HG03378 (cell line): Measurements from ENCODE around the gene P2RY11.

Experiments
- ATAC-seq: cut with Tn5 transposase; IDR thresholded peaks from one replicate; pipeline ENCODE4 v1.9.1; 2021; ENCODE audit warnings: mild to moderate bottlenecking, moderate library complexity; ENCODE audit not compliant: unreplicated experiment

The P2RY11 gene, protein sequence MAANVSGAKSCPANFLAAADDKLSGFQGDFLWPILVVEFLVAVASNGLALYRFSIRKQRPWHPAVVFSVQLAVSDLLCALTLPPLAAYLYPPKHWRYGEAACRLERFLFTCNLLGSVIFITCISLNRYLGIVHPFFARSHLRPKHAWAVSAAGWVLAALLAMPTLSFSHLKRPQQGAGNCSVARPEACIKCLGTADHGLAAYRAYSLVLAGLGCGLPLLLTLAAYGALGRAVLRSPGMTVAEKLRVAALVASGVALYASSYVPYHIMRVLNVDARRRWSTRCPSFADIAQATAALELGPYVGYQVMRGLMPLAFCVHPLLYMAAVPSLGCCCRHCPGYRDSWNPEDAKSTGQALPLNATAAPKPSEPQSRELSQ

DNA sequence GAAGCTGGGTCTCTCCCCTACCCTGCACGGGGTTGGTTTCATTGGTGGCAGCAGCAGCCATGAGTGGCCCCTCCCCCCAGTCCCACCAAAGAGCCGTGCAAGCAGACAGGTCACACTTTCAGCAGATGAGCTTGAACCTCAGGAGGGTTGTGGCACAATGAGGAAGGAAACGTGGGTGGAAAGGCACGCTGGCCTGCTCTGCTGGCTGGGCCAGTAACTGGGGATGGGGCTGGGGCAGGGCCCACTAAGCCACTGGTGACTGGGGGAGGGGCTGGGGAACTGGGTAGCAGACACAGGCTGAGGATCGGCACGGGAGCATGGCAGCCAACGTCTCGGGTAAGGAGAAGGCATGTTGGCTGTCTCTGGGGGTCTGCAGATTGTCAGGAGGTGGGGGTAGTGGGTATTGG is at the start of gene P2RY11:
TSS of gene P2RY11 (plus strand) at position 289 of the 407 bp plus-strand sequence. CDS start at position 318, 29 bp downstream.
- ATAC-seq: peak; percentile 33

- no peak for ATAC-seq
These were observed 49.7 kb upstream of the P2RY11 start for GRCh38 chr19:10061717-10062310.

DNA sequence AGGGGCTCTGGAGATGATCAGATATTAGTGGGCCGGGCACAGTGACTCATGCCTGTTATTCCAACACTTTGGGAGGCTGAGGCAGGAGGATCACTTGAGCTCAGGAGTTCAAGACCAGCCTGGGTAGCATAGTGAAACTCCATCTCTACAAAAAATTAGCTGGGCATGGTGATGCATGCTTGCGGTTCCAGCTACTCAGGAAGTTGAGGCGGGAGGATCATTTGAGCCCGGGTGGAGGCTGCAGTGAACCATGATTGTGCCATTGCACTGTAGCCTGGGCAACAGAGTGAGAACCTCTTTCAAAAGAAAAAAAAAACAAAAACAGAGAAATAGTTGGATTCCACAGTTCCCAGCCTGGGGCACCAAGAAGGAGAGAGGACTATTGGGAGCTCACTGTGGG is 43.3 kb upstream of the P2RY11 start:
- no peak for ATAC-seq

- ATAC-seq: no peak
These were observed 42.4 kb upstream of the P2RY11 start for GRCh38 chr19:10069046-10069445.

GRCh38 chr19:10070730-10071446 is 40.6 kb upstream of the P2RY11 start:
- ATAC-seq: no peak

GRCh38 chr19:10074153-10074552 is 37.3 kb upstream of the P2RY11 start:
- no peak for ATAC-seq

- ATAC-seq: no peak
These were observed 35.0 kb upstream of the P2RY11 start for GRCh38 chr19:10076535-10076934.

DNA sequence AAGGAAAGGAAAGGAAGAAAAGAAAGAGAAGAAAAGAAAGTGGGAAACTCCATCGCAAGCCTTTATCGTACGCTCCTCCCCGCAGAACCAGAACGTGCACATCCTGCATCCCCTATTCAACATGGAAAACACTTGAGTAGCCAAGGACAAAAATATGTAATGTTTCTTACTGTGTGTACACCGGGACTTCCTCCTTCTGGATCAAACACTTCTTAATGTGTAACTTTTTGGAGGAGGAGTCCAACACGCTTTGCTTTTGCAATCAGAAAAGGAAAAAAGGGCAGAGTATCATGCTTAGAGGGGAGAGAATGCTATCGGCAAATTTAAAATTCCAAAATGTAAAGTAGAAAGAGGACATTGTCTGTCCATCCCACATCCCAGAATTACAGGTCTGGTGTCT is 33.2 kb upstream of the P2RY11 start:
- ATAC-seq: no peak

DNA sequence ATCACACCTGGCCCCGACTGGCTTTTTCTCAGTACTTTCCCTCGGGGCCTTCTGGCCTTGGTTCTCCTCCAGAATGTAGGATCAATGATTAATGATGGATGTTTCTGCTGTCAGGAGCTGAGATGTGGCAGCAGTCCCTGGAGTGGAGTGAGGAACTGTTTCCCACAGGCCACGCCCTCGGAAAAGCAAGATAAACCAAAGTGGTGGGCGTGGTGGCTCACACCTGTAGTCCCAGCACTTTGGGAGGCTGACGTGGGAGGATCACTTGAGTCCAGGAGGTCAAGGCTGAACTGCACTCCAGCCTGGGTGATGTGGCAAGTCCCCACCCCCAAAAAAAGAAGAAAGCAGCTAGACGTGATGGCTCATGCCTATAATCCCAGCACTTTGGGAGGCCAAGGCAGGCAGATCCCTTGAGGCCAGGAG is 32.5 kb upstream of the P2RY11 start:
- no peak for ATAC-seq

DNA sequence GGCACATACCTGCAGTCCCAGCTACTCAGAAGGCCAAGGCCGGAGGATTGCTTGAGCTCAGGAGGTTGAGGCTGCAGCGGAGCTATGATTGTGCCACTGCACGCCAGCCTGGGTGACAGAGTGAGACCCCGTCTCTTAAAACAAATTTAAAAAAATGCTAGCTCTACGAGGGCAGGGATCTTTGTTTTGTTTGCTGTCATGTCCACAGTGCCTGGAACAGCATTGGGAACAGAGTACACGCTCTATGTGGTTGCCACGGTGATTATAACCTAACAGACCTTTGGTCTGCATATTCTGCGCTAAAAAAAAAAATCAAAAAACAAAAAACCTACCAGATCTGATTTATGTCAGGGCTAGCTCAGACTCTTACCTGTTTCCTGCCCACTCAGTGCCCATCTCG is 27.6 kb upstream of the P2RY11 start:
- ATAC-seq: no peak

DNA sequence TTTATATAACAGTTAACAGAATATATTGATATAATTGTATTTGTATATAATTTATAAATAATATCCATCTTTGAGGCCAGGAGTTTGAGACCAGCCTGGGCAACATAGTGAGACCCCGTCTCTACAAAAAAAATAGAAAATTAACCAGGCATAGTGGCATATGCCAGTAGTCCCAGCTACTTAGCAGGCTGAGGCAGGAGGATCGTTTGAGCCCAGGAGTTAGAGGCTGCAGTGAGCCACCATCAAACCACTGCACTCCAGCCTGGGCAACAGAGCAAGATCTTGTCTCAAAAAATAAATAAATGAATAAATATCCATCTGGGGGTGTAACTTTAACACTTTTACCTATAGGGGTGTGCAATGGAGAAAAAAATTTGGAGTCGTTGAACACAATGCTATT is 26.7 kb upstream of the P2RY11 start:
- no peak for ATAC-seq

GRCh38 chr19:10085641-10086590 is 25.6 kb upstream of the P2RY11 start, which contains the start of gene SHFL:
TSS of gene SHFL (plus strand) at chr19:10086317. CDS start at chr19:10086428, 111 bp downstream.
- no peak for ATAC-seq

DNA sequence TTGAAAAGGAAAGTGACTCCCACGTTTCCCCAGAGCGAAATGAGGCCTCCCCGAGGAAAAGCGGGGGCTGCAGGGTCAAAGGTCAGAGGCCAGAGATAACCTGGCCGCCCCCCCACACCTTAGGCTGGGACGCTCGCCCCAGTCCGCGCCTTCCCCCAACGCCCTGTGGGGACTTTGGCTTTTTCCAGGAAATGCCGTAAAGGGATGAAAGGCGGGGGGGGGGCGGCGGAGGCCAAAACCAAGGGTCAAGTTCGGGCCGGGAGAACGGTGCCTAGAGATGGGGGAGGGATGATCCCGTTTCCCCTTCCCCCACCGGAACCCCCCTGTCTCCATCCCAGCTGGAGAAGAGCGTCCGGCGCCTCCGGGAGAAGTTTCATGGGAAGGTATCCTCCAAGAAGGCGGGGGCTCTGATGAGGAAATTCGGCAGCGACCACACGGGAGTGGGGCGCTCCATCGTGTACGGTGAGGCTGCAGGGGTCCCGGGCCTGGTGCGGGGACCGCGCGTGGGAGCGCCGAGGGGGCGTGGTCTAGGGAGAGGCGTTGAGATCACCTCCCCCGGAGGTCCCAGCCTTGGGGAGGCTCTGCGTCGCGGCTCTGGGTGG is 24.8 kb upstream of the P2RY11 start:
- ATAC-seq: no peak

- ATAC-seq: no peak
These were observed 24.0 kb upstream of the P2RY11 start for GRCh38 chr19:10087296-10088061.

DNA sequence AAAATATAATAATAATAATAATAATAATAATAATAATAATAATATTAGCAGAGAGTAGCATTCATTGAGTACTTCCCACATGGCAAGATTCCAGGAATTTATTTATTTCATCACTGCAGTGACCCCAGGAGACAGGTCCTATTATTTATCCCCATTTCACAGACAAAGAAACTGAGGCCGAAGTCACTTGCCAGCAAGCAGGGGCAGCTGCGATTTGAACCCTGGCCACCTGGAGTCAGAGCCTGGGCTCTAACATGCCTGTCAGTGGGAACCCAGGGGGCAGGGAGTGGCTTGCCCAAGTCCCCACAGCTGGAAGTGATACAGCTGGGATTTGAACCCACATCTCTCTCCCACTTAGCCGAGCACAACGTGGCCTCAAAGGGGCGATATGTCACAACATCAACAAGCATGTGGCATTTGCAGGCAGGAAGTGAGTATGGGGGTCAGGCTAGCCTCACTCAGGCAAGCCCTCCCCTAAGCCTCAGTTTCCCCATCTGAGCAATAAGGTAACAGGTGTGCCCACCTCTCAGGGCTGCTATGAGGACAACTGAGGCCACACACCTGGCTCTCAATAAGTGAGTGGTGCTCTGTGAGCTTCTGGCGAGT is 22.4 kb upstream of the P2RY11 start:
- no peak for ATAC-seq

DNA sequence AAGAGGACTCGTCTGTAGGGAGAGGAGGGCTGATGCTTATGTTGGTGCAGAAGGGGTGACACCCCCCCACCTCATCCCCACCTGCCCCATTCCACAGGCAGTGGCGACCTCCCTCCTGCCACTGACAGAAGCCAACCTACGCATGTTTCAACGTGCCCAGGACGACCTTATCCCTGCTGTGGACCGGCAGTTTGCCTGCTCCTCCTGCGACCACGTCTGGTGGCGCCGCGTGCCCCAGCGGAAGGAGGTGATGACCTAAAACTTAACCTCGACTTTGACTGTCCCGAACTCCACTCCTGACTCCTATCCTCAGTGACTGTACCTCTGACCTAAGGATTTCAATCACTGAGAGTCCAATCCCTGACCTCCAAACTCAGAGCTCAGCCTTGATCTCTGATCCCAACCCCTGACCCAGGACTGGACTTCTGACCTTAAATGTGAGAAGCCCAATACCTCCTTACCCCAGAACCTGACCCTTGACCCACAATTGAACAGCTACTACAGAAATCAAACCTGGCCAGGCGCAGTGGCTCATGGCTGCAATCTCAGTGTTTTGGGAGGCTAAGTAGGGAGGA is 21.6 kb upstream of the P2RY11 start:
- no peak for ATAC-seq

DNA sequence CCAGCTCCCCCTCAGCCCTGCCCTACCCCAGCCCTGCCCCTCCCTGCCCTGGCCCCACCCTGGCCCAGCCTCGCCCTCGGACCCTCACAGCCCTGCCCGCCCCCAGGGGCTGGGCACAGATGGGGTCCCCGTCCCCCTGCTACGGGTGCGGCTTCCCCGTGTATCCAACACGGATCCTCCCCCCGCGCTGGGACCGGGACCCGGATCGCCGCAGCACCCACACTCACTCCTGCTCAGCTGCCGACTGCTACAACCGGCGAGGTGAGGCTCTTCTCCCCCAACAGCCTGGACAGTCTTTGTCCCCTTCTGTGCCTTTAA is 20.2 kb upstream of the P2RY11 start:
- no peak for ATAC-seq

- ATAC-seq: no peak
These were observed 19.4 kb upstream of the P2RY11 start for GRCh38 chr19:10091895-10092641.
